Stimulated activated CD8-positive, alpha-beta memory T cell treated with anti-CD3 and anti-CD28 coated beads, Interleukin-15, amount 100 ng/mL, for 1 hour (primary cell): ENCODE data around the gene BAG5.

Experiments used
- DNase-seq: peaks from one replicate; pipeline ENCODE4 v3.0.0-alpha.2; 2020; ENCODE audit warnings: low read depth

The BAG5 gene

DNA sequence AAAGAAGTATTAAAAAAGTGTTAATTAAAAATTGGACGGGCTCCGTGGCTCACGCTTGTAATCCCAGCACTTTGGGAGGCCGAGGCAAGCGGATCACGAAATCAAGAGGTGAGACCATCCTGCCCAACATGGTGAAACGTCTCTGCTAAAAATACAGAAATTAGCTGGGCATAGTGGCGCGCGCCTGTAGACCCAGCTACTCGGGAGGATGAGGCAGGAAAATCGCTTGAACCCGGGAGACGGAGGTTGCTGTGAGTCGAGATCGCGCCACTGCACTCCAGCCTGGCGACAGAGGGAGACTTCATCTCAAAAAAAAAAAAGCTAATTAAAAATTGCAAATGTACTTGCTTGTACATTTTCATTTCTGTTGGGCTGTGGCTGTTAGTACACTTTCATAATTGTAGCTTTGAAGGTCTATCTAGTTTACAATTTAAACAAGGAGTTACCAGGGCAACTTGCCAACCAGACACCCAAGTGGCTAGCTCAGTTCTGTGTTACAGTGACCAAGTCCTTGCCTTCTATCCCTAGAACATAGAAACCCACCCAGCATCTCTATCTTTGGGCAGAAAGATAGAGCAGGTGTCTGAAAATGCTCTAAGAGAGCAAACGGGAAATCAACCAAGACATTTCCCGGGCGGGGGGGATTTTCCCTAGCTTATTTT is 1.5 kb upstream of the BAG5 start:
- no peak for DNase-seq

DNA sequence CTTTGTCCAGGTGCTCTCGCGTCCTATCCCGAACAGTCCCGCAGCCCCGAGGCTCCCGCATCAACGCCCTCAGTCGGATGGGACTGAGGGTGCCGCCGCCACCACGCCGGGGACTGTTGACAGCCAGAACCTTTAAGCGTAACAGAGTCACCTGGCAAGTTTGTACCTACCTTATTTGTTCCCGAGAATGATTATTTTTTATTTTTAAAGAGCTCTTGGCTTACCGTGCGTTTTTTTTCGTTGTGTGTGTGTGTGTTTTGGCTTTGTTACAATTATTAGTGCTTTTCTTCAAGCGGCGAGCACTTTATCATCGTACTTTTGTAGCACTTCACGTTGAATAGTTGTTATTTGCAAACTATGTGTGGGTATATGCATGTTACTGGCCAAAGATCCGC is 766 bp upstream of the BAG5 start:
- no peak for DNase-seq

DNA sequence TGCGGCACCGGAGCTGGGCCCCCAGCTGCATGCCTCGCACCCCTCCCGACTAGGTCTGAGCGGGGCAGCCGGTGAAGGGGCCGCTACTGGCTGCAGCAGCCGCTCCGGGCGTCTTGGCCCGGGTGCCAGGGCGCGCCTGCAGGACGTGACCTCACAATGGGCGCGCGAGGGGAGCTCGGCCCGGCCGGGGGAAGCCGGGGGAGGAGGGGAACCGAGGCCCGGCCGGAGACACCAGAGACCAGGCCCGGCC is 353 bp downstream of the BAG5 start:
- DNase-seq: no peak

DNA sequence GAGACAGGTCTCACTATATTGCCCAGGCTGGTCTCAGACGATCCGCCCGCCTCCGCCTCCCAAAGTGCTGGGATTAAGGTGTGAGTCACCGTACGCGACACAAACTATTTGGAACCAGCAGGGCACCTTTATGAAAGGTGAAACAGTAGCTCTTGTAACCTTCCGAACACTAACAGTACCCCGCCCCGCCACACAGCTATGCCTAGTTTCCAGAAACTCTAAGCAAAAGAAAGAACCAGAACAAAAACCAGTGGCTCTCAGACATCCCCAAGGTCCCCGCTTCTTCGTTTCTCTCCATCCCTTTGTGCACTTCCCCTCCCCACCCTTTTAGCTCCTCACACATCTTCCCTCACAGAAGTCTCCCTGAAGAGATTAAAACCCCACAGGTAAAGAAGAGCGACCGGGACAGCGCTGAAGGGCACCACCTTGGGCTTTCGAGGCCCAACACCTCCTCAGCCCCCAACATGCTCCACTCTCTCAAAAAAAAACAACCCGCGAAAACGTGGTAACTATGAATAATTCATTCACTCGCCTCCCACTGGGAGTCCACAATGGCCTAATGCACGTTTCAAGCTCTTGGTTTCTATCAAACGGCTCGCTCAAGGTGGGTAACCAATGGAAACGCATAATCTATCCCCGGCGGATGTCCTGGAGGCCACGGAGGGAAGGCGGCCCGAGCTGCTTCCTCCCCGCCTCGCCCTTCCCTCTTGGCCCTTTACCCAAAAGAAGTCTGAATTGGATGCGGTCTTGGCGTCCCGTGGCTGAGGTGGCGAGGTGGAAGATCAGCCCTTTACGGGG is 877 bp downstream of the BAG5 start:
- DNase-seq: no peak

DNA sequence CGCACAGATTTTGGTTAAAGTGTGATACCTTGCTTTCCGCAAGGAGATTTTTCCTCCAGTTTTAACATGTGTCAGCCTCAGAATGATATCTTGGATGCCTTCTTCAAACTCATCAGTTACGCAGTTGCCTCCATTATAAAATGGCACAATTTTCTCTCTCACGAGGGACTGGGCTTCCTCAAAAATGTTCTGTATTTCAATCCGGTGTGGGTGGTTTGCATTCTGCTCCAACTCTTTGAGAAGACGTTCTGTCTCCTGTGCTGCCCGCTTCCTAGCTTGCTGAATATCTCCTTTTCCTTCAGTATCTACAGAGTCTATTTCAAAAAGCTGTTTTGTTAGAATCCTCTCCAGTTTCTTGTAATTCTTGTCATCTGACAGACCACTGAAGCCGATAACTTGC is 1.8 kb downstream of the BAG5 start:
- DNase-seq: no peak

DNA sequence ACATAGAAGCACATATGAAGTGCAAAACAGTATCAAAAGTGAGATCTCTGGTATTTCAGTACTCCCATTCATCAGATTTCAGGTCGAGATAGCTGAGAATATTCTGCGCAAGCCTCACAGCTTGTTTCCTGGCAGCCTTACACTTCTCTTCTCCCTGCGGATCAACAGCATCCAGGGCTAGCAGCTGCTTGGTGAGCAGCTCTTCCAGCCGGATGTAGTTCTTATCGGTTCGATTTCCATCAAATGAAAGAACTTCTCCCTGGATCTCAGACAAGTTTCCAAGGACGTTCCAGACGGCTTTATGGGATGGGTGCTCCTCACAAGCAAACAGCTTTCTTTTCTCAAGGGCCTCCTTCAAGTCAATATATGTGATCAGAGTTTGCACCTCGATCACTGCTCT is 2.7 kb downstream of the BAG5 start:
- no peak for DNase-seq

DNA sequence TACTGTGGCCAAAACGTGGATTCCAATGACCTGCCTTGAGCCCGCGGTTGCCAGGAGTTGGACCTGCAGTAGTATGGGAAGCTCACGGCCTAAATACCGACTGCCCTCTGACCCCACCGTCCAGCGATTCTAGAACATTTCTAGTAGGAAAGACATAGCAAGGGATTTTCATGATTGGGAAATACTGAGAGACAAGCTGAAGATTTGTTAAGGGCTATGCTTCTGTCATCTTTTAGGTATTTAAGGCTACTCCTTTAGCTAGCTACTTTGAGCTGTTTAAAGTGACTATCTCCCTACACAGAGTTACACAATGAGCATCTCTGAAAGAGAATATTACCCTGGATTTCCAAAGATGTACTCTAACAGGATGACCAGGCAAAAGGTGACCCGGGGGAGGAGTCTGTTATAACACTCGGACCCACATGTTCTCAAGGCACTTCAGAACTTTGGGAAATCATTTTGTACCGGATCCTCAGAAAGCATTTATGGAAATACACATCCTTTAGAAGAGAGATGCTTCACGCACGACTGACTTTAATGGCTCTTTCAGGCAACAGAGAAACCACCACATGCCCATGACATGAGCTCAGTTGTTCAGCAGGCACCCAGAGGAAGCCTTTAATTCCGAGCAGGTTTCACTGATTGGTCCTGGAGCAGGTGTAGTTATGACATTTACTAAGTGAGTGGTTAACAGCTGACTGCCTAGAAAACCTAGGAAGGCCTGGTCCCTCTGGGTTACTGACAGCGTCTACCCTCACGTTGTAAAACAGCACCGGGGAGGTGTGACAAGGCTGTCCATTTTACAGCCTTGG is 4.2 kb downstream of the BAG5 start:
- DNase-seq: no peak

DNA sequence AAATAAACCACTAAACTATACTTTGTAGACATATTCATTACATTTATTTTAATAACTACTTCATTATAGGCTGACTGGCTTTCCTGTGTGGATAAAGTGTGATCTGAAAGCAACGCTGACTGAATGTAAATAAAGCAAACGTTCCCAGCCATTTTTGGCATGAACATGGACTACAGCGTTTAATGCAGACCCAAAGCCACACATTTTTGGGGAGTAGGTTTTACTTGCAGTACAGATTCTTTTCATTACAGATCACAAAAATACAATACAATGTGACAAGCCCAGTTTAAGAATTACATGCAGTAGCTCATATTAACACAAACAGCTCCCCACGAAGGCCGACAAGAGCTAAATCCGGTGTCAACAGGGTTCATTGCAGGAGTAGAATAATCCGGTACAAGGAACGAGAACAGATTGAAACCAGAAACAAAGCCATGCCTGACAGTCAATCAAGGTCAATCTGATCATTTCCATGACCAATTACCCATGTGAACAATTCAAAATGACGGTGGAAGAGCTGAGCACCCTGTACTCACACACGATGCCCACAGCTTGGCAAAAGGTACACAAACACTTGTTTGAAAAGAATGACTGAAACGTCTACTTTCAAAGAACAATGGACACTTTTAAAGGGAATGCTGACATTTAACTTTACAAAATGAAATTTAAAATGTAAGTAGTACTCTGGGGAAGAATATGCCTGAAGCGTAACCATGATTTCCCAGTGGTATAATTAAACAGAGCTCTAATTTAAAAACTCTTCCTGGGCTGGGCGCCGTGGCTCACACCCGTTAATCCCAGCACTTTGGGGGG is 5.3 kb downstream of the BAG5 start:
- no peak for DNase-seq

DNA sequence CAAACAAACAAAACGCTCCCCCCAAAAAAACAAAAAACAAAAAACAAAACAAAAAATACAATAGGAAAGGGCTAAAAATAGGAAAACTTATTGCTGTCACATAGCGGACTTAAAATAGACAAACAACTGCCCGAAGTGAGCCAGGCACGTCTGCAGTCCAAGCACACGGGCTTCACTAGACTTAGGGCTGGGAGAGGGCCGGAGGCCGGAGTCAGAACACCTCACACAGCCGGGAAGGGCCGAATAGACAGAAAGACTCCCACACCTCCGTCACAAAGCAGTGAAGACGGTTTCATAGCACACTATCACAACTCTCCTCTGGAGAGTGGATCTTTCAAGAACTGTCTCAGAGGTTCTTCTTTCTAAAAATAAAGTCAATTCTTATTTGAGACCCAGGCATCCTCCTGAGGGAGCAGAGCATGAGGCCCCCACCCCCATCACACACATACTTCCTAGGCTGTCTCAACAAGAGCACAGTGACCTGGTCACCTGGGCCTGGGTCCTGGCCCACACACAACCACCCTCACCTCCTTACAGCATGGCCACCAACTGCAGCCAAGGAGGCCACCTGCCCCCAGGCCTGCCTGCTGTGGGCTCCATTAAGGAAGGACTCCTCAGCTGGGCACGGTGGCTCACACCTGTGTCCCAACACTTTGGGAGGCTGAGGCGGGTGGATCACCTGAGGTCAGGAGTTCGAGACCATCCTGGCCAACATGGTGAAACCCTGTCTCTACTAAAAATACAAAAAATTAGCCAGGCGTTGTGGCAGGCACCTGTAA is 6.7 kb downstream of the BAG5 start:
- no peak for DNase-seq

DNA sequence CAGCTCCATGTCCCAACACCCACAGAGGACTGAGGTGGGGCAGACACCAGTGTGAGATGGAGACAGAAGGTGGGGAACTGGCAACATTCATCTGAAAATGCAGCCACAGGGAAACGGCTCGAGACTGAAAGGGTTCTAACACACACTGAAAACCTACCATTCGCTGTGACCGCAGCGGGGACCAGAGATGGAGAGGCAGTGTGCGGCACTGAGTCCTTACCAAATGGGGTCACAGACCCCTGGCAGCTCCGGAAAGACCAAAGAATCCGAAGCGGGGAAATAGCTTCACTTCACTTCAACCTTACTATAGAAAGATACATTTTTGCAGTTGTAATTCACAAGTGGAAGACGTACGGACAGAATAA is 9.6 kb downstream of the BAG5 start:
- no peak for DNase-seq

DNA sequence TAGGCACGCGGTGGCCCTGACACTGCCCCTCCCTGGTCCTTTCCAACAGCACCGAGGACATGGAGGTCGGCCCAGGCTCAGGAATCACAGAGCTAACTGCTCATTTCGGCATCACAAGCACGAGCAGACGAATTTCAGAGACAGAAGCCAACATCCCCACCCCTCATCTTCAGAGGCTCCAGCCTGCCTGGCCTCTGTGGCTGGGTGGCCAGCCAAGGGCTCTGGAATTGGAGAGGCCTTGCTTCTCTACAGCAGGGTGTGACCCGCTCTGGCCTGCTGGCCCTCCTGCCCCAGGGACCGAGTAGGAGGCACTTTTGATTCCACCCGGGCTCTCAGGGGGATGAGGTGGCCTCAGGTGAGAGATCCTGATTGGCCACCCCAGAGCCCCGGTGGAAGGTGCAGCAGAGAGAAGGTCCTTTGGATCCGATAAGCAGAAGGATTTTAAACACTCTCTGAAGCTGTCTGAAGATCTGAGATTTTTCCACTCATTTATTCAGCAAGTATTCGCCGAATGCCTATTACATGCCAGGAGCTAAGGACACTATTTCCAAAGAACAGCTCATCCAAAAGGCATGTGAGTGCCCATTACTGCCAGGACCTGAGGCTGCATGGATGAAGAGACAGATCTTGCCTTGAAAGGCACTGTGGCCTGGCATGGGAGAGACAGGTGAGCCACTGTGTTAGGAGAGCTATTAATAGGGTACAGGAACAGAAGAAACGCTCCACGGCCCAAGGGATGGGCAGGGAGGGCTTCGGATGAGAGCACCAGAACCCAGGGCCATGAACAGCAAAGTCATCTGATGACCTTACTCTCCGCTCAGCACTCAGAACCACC is 10.2 kb downstream of the BAG5 start:
- no peak for DNase-seq

DNA sequence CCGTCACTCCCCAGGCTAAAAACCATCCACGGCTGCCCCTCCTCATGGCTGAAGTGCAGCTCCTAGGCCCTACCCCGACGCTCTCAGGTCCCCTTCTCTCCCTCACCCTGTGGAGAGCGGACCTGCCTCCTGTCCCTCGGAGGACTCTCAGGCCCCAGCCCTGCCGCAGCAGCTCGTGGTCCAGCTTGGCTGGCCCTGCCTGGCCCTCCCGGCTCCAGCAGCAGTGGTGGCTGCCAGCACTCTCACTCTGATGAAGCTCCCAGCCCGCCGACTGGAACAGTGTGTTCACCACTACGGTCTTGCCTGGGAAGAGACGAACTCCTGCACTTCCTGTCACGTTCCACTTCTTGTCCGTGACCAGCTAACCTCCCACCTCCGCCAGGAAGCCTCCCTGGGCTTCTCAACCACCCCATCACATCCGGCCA is 11.1 kb downstream of the BAG5 start:
- DNase-seq: no peak

DNA sequence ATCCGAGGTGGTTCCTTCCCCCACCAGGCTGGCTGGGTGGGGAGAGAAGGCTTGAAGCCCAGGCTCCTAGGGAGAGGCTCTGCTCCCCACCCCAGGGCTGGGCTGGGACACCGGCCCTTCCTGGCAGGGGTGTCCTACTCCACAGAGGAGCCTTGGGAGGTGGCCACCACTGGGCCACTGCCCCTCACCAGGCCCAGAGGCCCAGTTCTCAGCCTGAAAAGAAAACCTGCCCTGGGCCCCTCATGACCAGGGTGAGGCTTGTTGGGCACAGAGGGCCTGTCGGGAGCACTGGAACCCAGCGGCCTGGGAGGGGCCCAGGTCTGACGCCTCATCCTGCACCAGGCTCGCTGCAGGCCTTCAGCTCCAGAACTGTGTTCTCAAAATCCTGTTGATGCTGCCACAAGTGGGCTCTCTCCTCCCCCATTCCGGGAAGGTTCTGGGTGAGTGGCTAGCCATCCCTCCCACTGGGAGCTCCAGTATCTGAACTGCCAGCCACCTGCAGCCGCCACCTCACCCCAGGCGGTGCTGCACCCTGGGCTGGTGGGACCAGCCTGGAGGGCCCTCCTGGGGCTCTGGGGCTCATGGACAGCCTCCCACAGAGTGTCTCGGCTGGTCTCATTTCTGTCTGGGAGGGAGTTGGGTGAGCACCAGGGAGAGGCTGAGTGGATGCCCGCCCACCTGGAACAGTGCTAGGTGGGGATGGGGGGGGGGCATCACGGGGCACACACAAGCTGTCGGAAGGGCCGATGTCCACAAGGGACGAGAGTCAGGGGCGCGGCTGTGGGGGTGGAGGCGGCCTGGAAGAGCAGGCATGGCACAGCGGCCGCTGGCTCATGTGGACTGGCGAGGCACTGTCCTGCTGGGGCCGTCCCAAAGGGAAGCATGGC is 11.8 kb downstream of the BAG5 start:
- DNase-seq: no peak

DNA sequence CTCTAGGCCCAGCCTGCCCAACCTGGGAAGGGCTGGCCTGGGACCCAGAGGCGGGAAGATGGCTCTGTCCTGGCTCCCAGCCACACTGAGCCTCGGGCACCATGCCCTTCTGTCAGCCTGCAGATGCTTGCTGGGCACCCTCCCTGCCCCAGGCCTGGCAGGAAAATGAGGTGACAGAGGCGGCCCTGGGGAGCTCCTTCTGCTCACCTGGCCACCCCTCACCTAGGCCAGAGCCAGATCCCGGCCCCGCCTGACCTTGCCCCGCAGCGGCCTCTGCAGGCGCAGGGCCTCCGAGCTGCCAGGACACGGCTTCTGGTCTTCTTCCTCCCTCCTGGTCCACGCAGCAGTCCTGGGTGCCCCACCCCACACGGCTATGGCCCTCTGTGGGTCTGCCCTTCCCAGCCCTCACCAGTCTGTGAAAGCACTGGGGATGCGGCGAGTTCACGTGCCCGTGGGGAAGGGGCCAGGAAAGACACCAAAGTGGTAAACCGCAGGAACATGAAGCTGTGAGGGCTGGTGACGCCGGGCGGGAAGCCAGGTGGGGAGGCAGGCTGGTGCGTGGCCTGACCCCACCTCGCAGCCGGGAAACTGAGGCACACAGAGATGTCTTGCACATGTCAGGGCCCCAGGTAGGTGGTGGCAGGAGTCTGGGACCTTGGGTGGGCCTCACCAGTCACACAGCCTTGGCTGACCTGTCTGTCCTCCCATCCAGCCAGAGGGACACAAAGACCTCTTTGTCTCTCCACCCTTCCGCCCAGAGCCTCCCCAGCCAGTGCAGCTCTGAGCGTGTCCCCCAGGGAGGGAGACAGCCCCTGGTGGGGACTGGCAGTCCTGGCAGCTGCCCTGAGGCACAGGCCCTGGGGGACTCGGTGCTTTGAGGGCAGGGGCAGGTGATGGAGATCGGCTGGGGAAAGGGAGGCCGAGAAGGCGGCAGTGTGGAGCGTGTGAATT is 12.8 kb downstream of the BAG5 start:
- DNase-seq: no peak

DNA sequence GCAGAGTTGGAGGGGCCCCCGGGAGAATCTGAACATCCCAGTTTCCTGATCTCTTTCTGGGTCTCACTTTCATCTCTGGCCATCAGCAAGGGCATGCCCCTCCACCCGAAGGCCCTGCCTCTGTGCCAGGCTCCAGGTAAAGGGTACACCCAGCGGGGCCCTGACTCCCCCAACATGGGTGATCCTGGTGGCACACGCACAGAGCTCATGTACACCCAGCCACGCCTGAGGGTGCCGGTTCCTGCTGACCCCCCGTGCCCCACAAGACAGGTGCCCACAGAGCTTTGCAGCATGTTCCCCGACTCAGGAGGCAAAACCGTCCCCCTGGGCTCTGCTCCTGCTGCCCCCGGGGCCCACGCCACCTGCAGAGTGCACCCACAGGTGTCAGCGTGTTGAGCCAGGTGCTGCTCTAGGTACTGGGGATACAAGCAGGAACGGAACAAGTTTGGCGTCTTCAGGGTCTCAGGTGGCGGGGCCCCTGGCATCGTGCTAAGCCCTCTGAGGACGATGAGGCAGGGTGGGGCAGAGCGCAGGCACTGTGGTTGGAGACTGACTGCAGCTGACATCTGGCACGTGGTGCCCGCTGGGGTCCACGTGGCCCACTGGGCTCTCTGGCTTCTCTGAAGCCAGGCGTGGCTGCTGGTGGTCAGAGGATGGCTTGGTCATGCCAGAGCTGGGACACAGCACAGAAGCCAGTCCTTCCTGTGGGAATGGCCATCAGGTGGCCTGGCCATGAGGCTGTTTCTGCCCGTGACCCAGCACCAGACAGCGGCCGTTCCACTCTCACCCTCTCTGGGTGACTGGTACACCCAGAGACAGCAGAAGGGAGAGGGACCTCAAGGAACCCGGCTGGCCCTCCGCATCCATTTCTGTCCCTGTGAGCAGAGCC is 13.8 kb downstream of the BAG5 start:
- no peak for DNase-seq

DNA sequence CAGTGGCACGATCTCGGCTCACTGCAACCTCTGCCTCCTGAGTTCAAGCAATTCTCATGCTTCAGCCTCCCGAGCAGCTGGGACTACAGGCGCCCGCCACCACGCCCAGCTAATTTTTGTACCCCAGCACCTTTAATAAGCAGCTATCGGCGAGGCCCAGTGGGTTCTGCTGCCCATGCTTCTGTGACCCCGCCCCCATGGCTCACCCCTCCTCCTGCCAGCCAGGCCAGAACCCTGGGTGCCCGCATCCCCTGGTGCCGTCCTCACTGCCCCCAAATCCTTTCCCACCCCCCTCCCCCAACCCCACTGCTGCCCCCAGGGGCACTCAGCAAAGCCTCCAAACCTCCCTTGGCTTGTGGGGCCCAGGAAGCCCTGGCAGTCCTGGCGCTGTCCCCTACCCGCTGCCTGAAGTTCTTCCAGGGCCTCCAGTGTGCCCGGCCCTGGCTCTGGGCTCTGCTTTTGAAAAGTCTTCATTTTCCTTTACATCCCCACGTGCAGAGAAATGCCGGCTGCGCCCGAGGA is 14.5 kb downstream of the BAG5 start:
- DNase-seq: no peak

DNA sequence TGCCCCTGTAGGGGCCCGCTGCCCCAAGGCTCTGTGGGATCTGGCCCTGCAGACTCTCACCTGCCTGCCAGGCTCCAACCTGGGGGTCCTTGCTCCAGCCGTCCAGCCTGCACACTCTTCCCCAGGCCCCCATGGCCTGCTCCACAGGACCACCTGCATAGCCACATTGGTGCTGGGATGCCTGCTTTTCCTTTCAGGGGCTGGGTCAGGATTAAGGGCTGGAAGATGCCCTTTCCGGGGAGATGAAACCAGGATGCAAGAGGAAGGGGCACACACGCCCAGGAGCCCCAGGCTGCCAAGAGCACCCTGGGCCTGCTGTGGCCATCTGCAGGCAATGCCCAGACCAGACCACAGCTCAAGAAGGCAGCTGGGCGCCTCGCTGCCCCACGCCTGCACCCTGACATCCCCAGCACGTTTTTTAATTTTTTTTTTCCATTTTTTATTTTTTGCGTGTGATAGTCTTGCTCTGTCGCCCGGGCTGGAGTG is 15.0 kb downstream of the BAG5 start:
- no peak for DNase-seq
